Glutamatergic neuron (in vitro differentiated cells): ENCODE data around the gene ZNF639. TPM values are rescaled to one million over a fixed set of nuclear protein-coding genes. Genes with fewer than 3 reads are reported as not detected.
"Not testable (repeated sequence)": the region's sequence is repeated elsewhere in the genome, so short reads cannot be mapped to it uniquely, and the experiment has no call there.

Source experiments
- DNase-seq: peaks from one replicate; pipeline ENCODE4 v3.0.0; 2022
- H3K27ac Mint-ChIP-seq: one replicate; pipeline ENCODE4 v1.8.0; 2020; ENCODE audit warnings: mild to moderate bottlenecking, mixed read lengths, inconsistent platforms; ENCODE audit not compliant: unreplicated experiment
- H3K27me3 Mint-ChIP-seq: one replicate; pipeline ENCODE4 v1.8.0; 2020; ENCODE audit warnings: mild to moderate bottlenecking, moderate library complexity, mixed read lengths, inconsistent platforms; ENCODE audit not compliant: unreplicated experiment
- H3K36me3 Mint-ChIP-seq: one replicate; pipeline ENCODE4 v1.8.0; 2020; ENCODE audit warnings: mild to moderate bottlenecking, mixed read lengths, inconsistent platforms; ENCODE audit not compliant: unreplicated experiment
- H3K4me1 Mint-ChIP-seq: one replicate; pipeline ENCODE4 v1.8.0; 2020; ENCODE audit warnings: mild to moderate bottlenecking, low read depth, mixed read lengths, inconsistent platforms; ENCODE audit not compliant: unreplicated experiment
- H3K4me3 Mint-ChIP-seq: one replicate; pipeline ENCODE4 v1.8.0; 2020; ENCODE audit warnings: mild to moderate bottlenecking, mixed read lengths, inconsistent platforms; ENCODE audit not compliant: unreplicated experiment
- H3K9me3 Mint-ChIP-seq: one replicate; pipeline ENCODE4 v1.8.0; 2020; ENCODE audit warnings: mild to moderate bottlenecking, moderate library complexity, mixed read lengths, inconsistent platforms; ENCODE audit not compliant: unreplicated experiment
- CTCF ChIP-seq: fragments of 200-600 bp; sonication (generic); IDR thresholded peaks from one replicate; pipeline ENCODE4 v1.5.0; 2021; ENCODE audit not compliant: partially characterized antibody, unreplicated experiment
- long read RNA-seq: library from polyadenylated mRNA; unstranded; transcript quantifications from one replicate; pipeline ENCODE4 v2.0.0, GENCODE V29; 2020; ENCODE audit not compliant: unreplicated experiment
- total RNA-seq: library from RNA; stranded (reverse); fragmentation: NEBNext Ultra II Directional; extraction: Animal tissue kit (Norgen Biotek cat#: 25700); gene quantifications from one replicate; pipeline ENCODE4 v1.2.1, GENCODE V29; 2021; ENCODE audit not compliant: unreplicated experiment

The ZNF639 gene
- 34.2 TPM for total RNA-seq
- long read RNA-seq, partial matches to known transcripts = 0 of 2 reads
- long read RNA-seq, other reads (novel, unspliced or antisense) = 0 of 2 reads

GRCh38 chr3:179322286-179323196, at the start of gene ZNF639:
ZNF639 (plus strand) TSS chr3:179323031; CDS start chr3:179328294, 5,263 bp downstream.
- no peaks in the 10 kb centered on the region for H3K36me3 Mint-ChIP-seq
- peak within 1 kb of the TSS; percentile 97 for H3K4me3 Mint-ChIP-seq
- no peaks in the 10 kb centered on the region for H3K9me3 Mint-ChIP-seq
- TF ChIP-seq CTCF = peak; percentile 97
- DNase-seq = peak; percentile 92
- peak within 1 kb of the TSS; percentile 96 for H3K27ac Mint-ChIP-seq
- H3K27me3 Mint-ChIP-seq = peaks cover 2% of the 10 kb centered on the region
- peaks cover 16% of the 10 kb centered on the region for H3K4me1 Mint-ChIP-seq

GRCh38 chr3:179274434-179274833, 48.4 kb upstream of the ZNF639 start:
- H3K9me3 Mint-ChIP-seq, H3K4me1 Mint-ChIP-seq, H3K27ac Mint-ChIP-seq, H3K27me3 Mint-ChIP-seq, DNase-seq, H3K36me3 Mint-ChIP-seq, H3K4me3 Mint-ChIP-seq: not testable (repeated sequence)

- no peak for TF ChIP-seq CTCF
- Mint-ChIP-seq H3K4me3 (no peak overlapping the region), H3K9me3 (no peaks in the 10 kb centered on the region), H3K36me3 (no peaks in the 10 kb centered on the region), H3K4me1 (no peaks in the 10 kb centered on the region), H3K27me3 (no peaks in the 10 kb centered on the region), H3K27ac (no peak overlapping the region)
- no peak for DNase-seq
Measured at GRCh38 chr3:179276001-179276400, 46.8 kb upstream of the ZNF639 start.

GRCh38 chr3:179276743-179277142, 46.1 kb upstream of the ZNF639 start:
- no peak overlapping the region for H3K4me3 Mint-ChIP-seq
- no peaks in the 10 kb centered on the region for H3K4me1 Mint-ChIP-seq
- H3K27me3 Mint-ChIP-seq = no peaks in the 10 kb centered on the region
- no peak for TF ChIP-seq CTCF
- no peaks in the 10 kb centered on the region for H3K9me3 Mint-ChIP-seq
- H3K36me3 Mint-ChIP-seq = no peaks in the 10 kb centered on the region
- DNase-seq = no peak
- no peak overlapping the region for H3K27ac Mint-ChIP-seq

- no peak overlapping the region for H3K4me3 Mint-ChIP-seq
- no peaks in the 10 kb centered on the region for H3K36me3 Mint-ChIP-seq
- no peak overlapping the region for H3K27ac Mint-ChIP-seq
- no peak for TF ChIP-seq CTCF
- H3K4me1 Mint-ChIP-seq = no peaks in the 10 kb centered on the region
- DNase-seq = no peak
- H3K27me3 Mint-ChIP-seq = no peaks in the 10 kb centered on the region
- H3K9me3 Mint-ChIP-seq = no peaks in the 10 kb centered on the region
Measured at GRCh38 chr3:179278151-179278550, 44.7 kb upstream of the ZNF639 start.
